Spleen (tissue), 7 donors: ENCODE measurements around the gene HDAC4.

Source experiments
- POLR2A ChIP-seq, 3 donors: fragments of 450-650 bp; IDR thresholded peaks; one replicate each; pipeline ENCODE4 v1.5.1; 2017; ENCODE audit warnings: antibody characterized with exemption in 3 of 3, mild to moderate bottlenecking in 1 of 3
- TF ChIP-seq, protein P1 (sequence below), 11 experiments: fragments of 200-600 bp in 7 of 11; fragments of 450-650 bp in 4 of 11; sonication (generic) in 4 of 11; IDR thresholded peaks in 8 of 11; conservative IDR thresholded peaks in 3 of 11; 1 replicate in 7 of 11; 2 replicates in 4 of 11; pipeline versions ENCODE4 v1.4.0 to v1.8.0; 2016 to 2021; ENCODE audit warnings: antibody characterized with exemption in 11 of 11, inconsistent platforms in 4 of 11, mild to moderate bottlenecking in 1 of 11
- donor health status: DM: no; HTN: no; CAD: no; lungs with moderate emphysema.
- donor health status: DM: no; HTN: no; CAD: no.
- donor health status: DM: no; HTN: no; CAD: no.

DNA sequence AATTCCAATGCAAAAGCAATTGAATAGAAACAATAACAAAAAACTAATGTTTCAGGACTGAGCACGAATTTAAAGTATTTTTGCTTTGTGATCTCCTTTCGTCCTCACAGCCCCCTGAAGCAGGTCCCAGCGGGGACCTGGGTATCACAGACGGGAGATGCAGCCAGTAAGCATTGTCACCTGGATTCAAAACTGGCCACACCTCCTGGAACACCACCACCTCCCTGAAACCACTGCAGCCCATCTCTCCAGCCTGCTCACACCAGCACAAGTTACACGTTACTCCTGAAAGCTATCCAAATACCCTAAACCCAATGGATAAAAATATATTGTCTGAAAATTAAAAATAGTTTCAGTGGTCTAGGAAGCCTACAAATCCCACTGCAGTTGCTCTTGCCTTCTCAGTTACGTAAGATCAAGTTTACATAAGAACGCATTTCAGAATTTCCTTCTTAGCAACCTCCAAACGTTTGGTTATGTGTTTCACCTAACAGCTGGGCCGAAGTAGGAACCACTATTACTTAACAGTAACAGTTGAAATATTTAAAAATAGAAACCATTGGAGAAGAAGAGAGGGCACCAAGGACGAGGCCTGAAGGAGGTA is 178.0 kb downstream of the HDAC4 start:
- TF ChIP-seq, protein P1, sequence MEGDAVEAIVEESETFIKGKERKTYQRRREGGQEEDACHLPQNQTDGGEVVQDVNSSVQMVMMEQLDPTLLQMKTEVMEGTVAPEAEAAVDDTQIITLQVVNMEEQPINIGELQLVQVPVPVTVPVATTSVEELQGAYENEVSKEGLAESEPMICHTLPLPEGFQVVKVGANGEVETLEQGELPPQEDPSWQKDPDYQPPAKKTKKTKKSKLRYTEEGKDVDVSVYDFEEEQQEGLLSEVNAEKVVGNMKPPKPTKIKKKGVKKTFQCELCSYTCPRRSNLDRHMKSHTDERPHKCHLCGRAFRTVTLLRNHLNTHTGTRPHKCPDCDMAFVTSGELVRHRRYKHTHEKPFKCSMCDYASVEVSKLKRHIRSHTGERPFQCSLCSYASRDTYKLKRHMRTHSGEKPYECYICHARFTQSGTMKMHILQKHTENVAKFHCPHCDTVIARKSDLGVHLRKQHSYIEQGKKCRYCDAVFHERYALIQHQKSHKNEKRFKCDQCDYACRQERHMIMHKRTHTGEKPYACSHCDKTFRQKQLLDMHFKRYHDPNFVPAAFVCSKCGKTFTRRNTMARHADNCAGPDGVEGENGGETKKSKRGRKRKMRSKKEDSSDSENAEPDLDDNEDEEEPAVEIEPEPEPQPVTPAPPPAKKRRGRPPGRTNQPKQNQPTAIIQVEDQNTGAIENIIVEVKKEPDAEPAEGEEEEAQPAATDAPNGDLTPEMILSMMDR (IDR thresholded peaks at IDR 0.05 in 8 of 11, conservative IDR thresholded peaks at IDR 0.05 in 3 of 11), result no peak
- TF ChIP-seq POLR2A (IDR thresholded peaks at IDR 0.05), result no peak
